GM23338 (cell line): ENCODE measurements around the gene EP400. TPM values are rescaled to one million over a fixed set of nuclear protein-coding genes. Genes with fewer than 3 reads are reported as not detected.

ENCODE experiments used
- ATAC-seq: fragments of 200-7000 bp; cut with Tn5 transposase; 3 replicates; pipeline ENCODE4 v1.9.1; 2020
- DNase-seq: peaks from one replicate; pipeline ENCODE4 v3.0.0-alpha.2; 2015; ENCODE audit warnings: low spot score
- H2AFZ ChIP-seq: fragments of 200-600 bp; sonication (generic); 2 replicates; pipeline ENCODE4 v1.8.0; 2016; ENCODE audit warnings: antibody characterized with exemption, mild to moderate bottlenecking, moderate library complexity
- H3F3A ChIP-seq: fragments of 200-600 bp; sonication (generic); replicated peaks from 2 replicates; pipeline ENCODE4 v1.8.0; 2017; ENCODE audit warnings: antibody characterized with exemption, mixed run types, low read depth
- H3K27ac ChIP-seq: fragments of 200-600 bp; sonication (generic); 2 replicates; pipeline ENCODE4 v1.6.1; 2016; ENCODE audit warnings: low read depth
- H3K27me3 ChIP-seq: fragments of 200-600 bp; sonication (generic); 2 replicates; pipeline ENCODE4 v1.8.0; 2016; ENCODE audit warnings: mild to moderate bottlenecking, mixed run types, moderate library complexity; ENCODE audit not compliant: insufficient read depth
- H3K36me3 ChIP-seq: fragments of 200-600 bp; sonication (generic); 2 replicates; pipeline ENCODE4 v1.8.0; 2016; ENCODE audit warnings: mild to moderate bottlenecking; ENCODE audit not compliant: insufficient read depth
- H3K4me1 ChIP-seq: fragments of 200-600 bp; sonication (generic); 2 replicates; pipeline ENCODE4 v1.8.0; 2016; ENCODE audit warnings: mild to moderate bottlenecking, moderate library complexity; ENCODE audit not compliant: insufficient read depth
- H3K4me2 ChIP-seq: fragments of 200-600 bp; sonication (generic); 2 replicates; pipeline ENCODE4 v1.7.1; 2017; ENCODE audit warnings: mixed run types
- H3K4me3 ChIP-seq: fragments of 200-600 bp; sonication (generic); 2 replicates; pipeline ENCODE4 v1.6.1; 2016; ENCODE audit warnings: mixed run types
- H3K79me2 ChIP-seq: fragments of 200-600 bp; sonication (generic); replicated peaks from 2 replicates; pipeline ENCODE4 v1.8.0; 2017; ENCODE audit warnings: mild to moderate bottlenecking; ENCODE audit not compliant: insufficient read depth
- H3K9me2 ChIP-seq: fragments of 200-600 bp; sonication (generic); 2 replicates; pipeline ENCODE4 v1.8.0; 2017; ENCODE audit not compliant: insufficient read depth
- H4K20me1 ChIP-seq: fragments of 200-600 bp; sonication (generic); replicated peaks from 2 replicates; pipeline ENCODE4 v1.8.0; 2017; ENCODE audit warnings: mild to moderate bottlenecking; ENCODE audit not compliant: insufficient read depth
- H3K27ac Mint-ChIP-seq: 2 replicates; pipeline ENCODE4 v1.8.0; 2020; ENCODE audit warnings: inconsistent platforms, mild to moderate bottlenecking, moderate library complexity, mixed read lengths
- H3K27me3 Mint-ChIP-seq: 3 replicates; pipeline ENCODE4 v1.8.0; 2022; ENCODE audit warnings: low read depth, mild to moderate bottlenecking, moderate library complexity, mixed read lengths, inconsistent platforms; ENCODE audit not compliant: insufficient read depth, poor library complexity
- H3K36me3 Mint-ChIP-seq: 3 replicates; pipeline ENCODE4 v1.8.0; 2021; ENCODE audit warnings: low read depth, mild to moderate bottlenecking, inconsistent platforms, moderate library complexity, mixed read lengths
- H3K4me1 Mint-ChIP-seq: 3 replicates; pipeline ENCODE4 v1.8.0; 2020; ENCODE audit warnings: mild to moderate bottlenecking, inconsistent platforms, mixed read lengths
- H3K4me3 Mint-ChIP-seq: 3 replicates; pipeline ENCODE4 v1.8.0; 2021; ENCODE audit warnings: moderate library complexity, mild to moderate bottlenecking, inconsistent platforms, mixed read lengths
- H3K9me3 Mint-ChIP-seq: 3 replicates; pipeline ENCODE4 v1.8.0; 2020; ENCODE audit warnings: moderate library complexity, mild to moderate bottlenecking, inconsistent platforms, mixed read lengths
- CREB1 ChIP-seq: fragments of 250-450 bp; sonication (Bioruptor Pico); IDR thresholded peaks from 2 replicates; pipeline ENCODE4 v1.5.0; 2020; ENCODE audit warnings: low read depth, mild to moderate bottlenecking, moderate library complexity
- EZH2 ChIP-seq: fragments of 200-600 bp; sonication (generic); IDR thresholded peaks from one replicate; pipeline ENCODE4 v1.8.0; 2017; ENCODE audit warnings: antibody characterized with exemption, mild to moderate bottlenecking, low read depth; ENCODE audit not compliant: unreplicated experiment
- EZH2phosphoT487 ChIP-seq: fragments of 200-600 bp; sonication (generic); IDR thresholded peaks from one replicate; pipeline ENCODE4 v1.8.1; 2018; ENCODE audit warnings: antibody characterized with exemption; ENCODE audit not compliant: unreplicated experiment
- POLR2AphosphoS5 ChIP-seq: IDR thresholded peaks from 2 replicates; pipeline ENCODE4 v1.6.1; 2016; ENCODE audit warnings: antibody characterized with exemption, low read depth
- REST ChIP-seq: IDR thresholded peaks from one replicate; pipeline ENCODE4 v1.6.1; 2018; ENCODE audit warnings: antibody characterized with exemption; ENCODE audit not compliant: unreplicated experiment
- STAT1 ChIP-seq: IDR thresholded peaks from one replicate; pipeline ENCODE4 v1.6.1; 2016; ENCODE audit warnings: antibody characterized with exemption; ENCODE audit not compliant: unreplicated experiment
- ZNF114 ChIP-seq: fragments of 250-450 bp; sonication (Bioruptor Pico); IDR thresholded peaks from 2 replicates; pipeline ENCODE4 v1.5.0; 2020; ENCODE audit warnings: mild to moderate bottlenecking, moderate library complexity
- polyA plus RNA-seq: library from polyadenylated mRNA; unstranded; fragments of >200 nt; fragmentation: Nextera tagmentation; extraction: Ambion mirVana; gene quantifications from 2 replicates; pipeline ENCODE4 v1.2.1, GENCODE V29; 2016
- total RNA-seq: library from RNA; depleted of rRNA; stranded (reverse); fragments of >200 nt; shearing (Covaris generic); gene quantifications from 2 replicates; pipeline ENCODE4 v1.2.3, GENCODE V29; 2014
- TF ChIP-seq, protein P1 (sequence below): fragments of 250-450 bp; sonication (Bioruptor Pico); IDR thresholded peaks from 2 replicates; pipeline ENCODE4 v1.5.0; 2020; ENCODE audit warnings: mild to moderate bottlenecking, moderate library complexity
- TF ChIP-seq, protein P2 (sequence below): IDR thresholded peaks from 2 replicates; pipeline ENCODE4 v1.6.1; 2016; ENCODE audit warnings: antibody characterized with exemption

The EP400 gene
- total and polyA plus RNA-seq, 2 experiments from 2014 or later, result 26.3 to 57.2 TPM

- TF ChIP-seq, protein P1, sequence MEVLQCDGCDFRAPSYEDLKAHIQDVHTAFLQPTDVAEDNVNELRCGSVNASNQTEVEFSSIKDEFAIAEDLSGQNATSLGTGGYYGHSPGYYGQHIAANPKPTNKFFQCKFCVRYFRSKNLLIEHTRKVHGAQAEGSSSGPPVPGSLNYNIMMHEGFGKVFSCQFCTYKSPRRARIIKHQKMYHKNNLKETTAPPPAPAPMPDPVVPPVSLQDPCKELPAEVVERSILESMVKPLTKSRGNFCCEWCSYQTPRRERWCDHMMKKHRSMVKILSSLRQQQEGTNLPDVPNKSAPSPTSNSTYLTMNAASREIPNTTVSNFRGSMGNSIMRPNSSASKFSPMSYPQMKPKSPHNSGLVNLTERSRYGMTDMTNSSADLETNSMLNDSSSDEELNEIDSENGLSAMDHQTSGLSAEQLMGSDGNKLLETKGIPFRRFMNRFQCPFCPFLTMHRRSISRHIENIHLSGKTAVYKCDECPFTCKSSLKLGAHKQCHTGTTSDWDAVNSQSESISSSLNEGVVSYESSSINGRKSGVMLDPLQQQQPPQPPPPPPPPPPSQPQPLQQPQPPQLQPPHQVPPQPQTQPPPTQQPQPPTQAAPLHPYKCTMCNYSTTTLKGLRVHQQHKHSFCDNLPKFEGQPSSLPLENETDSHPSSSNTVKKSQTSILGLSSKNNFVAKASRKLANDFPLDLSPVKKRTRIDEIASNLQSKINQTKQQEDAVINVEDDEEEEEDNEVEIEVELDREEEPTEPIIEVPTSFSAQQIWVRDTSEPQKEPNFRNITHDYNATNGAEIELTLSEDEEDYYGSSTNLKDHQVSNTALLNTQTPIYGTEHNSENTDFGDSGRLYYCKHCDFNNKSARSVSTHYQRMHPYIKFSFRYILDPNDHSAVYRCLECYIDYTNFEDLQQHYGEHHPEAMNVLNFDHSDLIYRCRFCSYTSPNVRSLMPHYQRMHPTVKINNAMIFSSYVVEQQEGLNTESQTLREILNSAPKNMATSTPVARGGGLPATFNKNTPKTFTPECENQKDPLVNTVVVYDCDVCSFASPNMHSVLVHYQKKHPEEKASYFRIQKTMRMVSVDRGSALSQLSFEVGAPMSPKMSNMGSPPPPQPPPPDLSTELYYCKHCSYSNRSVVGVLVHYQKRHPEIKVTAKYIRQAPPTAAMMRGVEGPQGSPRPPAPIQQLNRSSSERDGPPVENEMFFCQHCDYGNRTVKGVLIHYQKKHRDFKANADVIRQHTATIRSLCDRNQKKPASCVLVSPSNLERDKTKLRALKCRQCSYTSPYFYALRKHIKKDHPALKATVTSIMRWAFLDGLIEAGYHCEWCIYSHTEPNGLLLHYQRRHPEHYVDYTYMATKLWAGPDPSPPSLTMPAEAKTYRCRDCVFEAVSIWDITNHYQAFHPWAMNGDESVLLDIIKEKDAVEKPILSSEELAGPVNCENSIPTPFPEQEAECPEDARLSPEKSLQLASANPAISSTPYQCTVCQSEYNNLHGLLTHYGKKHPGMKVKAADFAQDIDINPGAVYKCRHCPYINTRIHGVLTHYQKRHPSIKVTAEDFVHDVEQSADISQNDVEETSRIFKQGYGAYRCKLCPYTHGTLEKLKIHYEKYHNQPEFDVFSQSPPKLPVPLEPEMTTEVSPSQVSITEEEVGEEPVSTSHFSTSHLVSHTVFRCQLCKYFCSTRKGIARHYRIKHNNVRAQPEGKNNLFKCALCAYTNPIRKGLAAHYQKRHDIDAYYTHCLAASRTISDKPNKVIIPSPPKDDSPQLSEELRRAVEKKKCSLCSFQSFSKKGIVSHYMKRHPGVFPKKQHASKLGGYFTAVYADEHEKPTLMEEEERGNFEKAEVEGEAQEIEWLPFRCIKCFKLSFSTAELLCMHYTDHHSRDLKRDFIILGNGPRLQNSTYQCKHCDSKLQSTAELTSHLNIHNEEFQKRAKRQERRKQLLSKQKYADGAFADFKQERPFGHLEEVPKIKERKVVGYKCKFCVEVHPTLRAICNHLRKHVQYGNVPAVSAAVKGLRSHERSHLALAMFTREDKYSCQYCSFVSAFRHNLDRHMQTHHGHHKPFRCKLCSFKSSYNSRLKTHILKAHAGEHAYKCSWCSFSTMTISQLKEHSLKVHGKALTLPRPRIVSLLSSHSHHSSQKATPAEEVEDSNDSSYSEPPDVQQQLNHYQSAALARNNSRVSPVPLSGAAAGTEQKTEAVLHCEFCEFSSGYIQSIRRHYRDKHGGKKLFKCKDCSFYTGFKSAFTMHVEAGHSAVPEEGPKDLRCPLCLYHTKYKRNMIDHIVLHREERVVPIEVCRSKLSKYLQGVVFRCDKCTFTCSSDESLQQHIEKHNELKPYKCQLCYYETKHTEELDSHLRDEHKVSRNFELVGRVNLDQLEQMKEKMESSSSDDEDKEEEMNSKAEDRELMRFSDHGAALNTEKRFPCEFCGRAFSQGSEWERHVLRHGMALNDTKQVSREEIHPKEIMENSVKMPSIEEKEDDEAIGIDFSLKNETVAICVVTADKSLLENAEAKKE, result no peak
- no peak for TF ChIP-seq ZNF114 (CRISPR knock-in tag)
- no peak for TF ChIP-seq CREB1 (CRISPR knock-in tag)
- no peak for TF ChIP-seq POLR2AphosphoS5
- TF ChIP-seq EZH2phosphoT487, result no peak
- no peak for TF ChIP-seq EZH2
Observed at GRCh38 chr12:132110677-132111076, 160.9 kb downstream of the EP400 start (continued).

DNA sequence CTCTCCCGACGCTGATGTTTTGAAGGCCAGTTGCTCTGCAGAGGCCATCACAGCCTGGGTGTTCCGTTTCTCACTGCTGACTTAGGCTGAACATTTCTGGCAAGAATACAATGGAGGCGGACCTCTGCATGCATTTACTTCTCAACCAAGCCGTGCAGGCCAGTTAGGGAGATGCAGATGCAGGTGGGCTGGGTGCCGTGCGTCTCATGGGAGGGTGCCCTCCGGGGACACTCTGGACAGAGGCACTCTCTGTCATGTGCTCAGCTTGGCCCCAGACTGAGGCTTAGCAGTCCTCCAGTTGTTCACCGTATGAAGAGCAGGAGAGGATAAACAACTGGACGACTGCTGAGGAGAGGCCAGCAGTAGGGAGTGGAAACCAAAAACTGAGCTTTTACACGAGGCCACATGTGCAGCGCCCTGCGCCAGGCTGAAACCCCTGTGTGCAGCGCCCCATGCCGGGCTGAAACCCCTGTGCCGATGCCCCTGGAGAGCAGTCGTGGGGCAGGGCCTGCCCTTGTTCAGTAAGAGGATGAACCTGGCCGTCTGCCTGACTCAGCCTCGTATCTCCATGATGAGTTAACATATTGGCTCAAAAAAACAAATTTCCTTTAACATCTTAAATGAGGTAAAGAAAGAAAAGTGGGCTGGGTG, 162.0 kb downstream of the EP400 start:
- TF ChIP-seq EZH2, result no peak
- no peak for TF ChIP-seq ZNF114 (CRISPR knock-in tag)
- TF ChIP-seq, protein P2, sequence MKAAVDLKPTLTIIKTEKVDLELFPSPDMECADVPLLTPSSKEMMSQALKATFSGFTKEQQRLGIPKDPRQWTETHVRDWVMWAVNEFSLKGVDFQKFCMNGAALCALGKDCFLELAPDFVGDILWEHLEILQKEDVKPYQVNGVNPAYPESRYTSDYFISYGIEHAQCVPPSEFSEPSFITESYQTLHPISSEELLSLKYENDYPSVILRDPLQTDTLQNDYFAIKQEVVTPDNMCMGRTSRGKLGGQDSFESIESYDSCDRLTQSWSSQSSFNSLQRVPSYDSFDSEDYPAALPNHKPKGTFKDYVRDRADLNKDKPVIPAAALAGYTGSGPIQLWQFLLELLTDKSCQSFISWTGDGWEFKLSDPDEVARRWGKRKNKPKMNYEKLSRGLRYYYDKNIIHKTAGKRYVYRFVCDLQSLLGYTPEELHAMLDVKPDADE, result no peak
- no peak for TF ChIP-seq STAT1
- no peak for TF ChIP-seq REST
- no peak for TF ChIP-seq EZH2phosphoT487
- no peak overlapping the region for H3K4me2 ChIP-seq
- ATAC-seq (no peak), DNase-seq (no peak)
- no peak overlapping the region for H3K27ac ChIP-seq
- peaks cover 13% of the 10 kb centered on the region for H3K4me1 Mint-ChIP-seq
- no peak overlapping the region for H3K27ac Mint-ChIP-seq
- H3K9me3 Mint-ChIP-seq, result no peaks in the 10 kb centered on the region
- H3K4me3 Mint-ChIP-seq, result no peak overlapping the region
- no peak overlapping the region for H3K4me3 ChIP-seq
- H3F3A ChIP-seq, result no peaks in the 10 kb centered on the region; the same call in 1 of the 2 replicates
- H3K4me1 ChIP-seq, result no peaks in the 10 kb centered on the region
- no peaks in the 10 kb centered on the region for H3K9me2 ChIP-seq
- H3K27me3 ChIP-seq, result no peaks in the 10 kb centered on the region
- H2AFZ ChIP-seq, result no peak overlapping the region
- H3K79me2 ChIP-seq, result no peaks in the 10 kb centered on the region
- H3K36me3 Mint-ChIP-seq, result peaks cover 38% of the 10 kb centered on the region
- no peaks in the 10 kb centered on the region for H4K20me1 ChIP-seq
- H3K27me3 Mint-ChIP-seq, result peaks cover 14% of the 10 kb centered on the region
- peaks cover 6% of the 10 kb centered on the region; the same call in 1 of the 2 replicates for H3K36me3 ChIP-seq
